WTC11 (cell line): ENCODE results near the gene ABCD3. TPM values are rescaled to one million over a fixed set of nuclear protein-coding genes. Genes with fewer than 3 reads are reported as not detected.

ENCODE experiments used
- ATAC-seq: fragments of 200-7000 bp; cut with Tn5 transposase; 2 replicates; pipeline ENCODE4 v1.10.0; 2021; ENCODE audit warnings: mild to moderate bottlenecking, moderate library complexity
- CTCF ChIA-PET: fragments of 300-600 bp; sonication (Branson Sonifier 250); formaldehyde crosslinking; loops from one replicate; lab custom pipeline; 2021; ENCODE audit warnings: antibody characterized with exemption; lab: Charles Lee
- POLR2A ChIA-PET: fragments of 350-600 bp; sonication (Branson Sonifier 250); formaldehyde crosslinking; loops from one replicate; lab custom pipeline; 2021; ENCODE audit warnings: antibody characterized with exemption; lab: Charles Lee
- DNase-seq: peaks from one replicate; pipeline ENCODE4 v3.0.0; 2021; ENCODE audit warnings: low spot score
- H3K27ac Mint-ChIP-seq: 2 replicates; pipeline ENCODE4 v1.8.0; 2021; ENCODE audit warnings: mixed read lengths
- H3K27me3 Mint-ChIP-seq: 2 replicates; pipeline ENCODE4 v1.8.0; 2021; ENCODE audit warnings: low read depth, mild to moderate bottlenecking, moderate library complexity, mixed read lengths
- H3K36me3 Mint-ChIP-seq: 2 replicates; pipeline ENCODE4 v1.8.0; 2021; ENCODE audit warnings: mixed read lengths
- H3K4me1 Mint-ChIP-seq: 2 replicates; pipeline ENCODE4 v1.8.0; 2022; ENCODE audit warnings: mixed read lengths
- H3K4me3 Mint-ChIP-seq: 2 replicates; pipeline ENCODE4 v1.8.0; 2021; ENCODE audit warnings: mild to moderate bottlenecking, moderate library complexity, mixed read lengths
- H3K9me3 Mint-ChIP-seq: 2 replicates; pipeline ENCODE4 v1.8.0; 2021; ENCODE audit warnings: mixed read lengths
- EMX1 ChIP-seq: fragments of 250-450 bp; sonication (Bioruptor Pico); IDR thresholded peaks from 2 replicates; pipeline ENCODE4 v1.8.0; 2021; ENCODE audit warnings: mild to moderate bottlenecking
- FOXP1 ChIP-seq: sonication (generic); formaldehyde crosslinking; IDR thresholded peaks from 2 replicates; pipeline ENCODE4 v1.8.0; 2022; ENCODE audit warnings: missing genetic modification reagents, mild to moderate bottlenecking, moderate library complexity, borderline replicate concordance
- GABPB1 ChIP-seq: sonication (generic); formaldehyde crosslinking; IDR thresholded peaks from 2 replicates; pipeline ENCODE4 v1.8.1; 2023; ENCODE audit warnings: mild to moderate bottlenecking, missing genetic modification reagents
- NFYB ChIP-seq: sonication (generic); formaldehyde crosslinking; conservative IDR thresholded peaks from 2 replicates; pipeline ENCODE4 v1.8.0; 2022; ENCODE audit warnings: low read depth, missing genetic modification reagents
- NR1H2 ChIP-seq: sonication (generic); formaldehyde crosslinking; IDR thresholded peaks from 2 replicates; pipeline ENCODE4 v1.9.0; 2021; ENCODE audit warnings: mild to moderate bottlenecking, moderate library complexity, missing genetic modification reagents
- NR2C2 ChIP-seq: sonication (generic); formaldehyde crosslinking; IDR thresholded peaks from 2 replicates; pipeline ENCODE4 v1.8.0; 2022; ENCODE audit warnings: mild to moderate bottlenecking, missing genetic modification reagents
- RORB ChIP-seq: fragments of 250-450 bp; sonication (Bioruptor Pico); IDR thresholded peaks from 2 replicates; pipeline ENCODE4 v1.9.0; 2021; ENCODE audit warnings: mild to moderate bottlenecking
- SOX15 ChIP-seq: fragments of 250-450 bp; sonication (Bioruptor Pico); IDR thresholded peaks from 2 replicates; pipeline ENCODE4 v1.9.0; 2021; ENCODE audit warnings: mild to moderate bottlenecking
- TEAD4 ChIP-seq: sonication (generic); formaldehyde crosslinking; IDR thresholded peaks from 2 replicates; pipeline ENCODE4 v1.8.0; 2022; ENCODE audit warnings: mild to moderate bottlenecking, missing genetic modification reagents
- ZNF138 ChIP-seq: sonication (generic); formaldehyde crosslinking; conservative IDR thresholded peaks from 2 replicates; pipeline ENCODE4 v1.8.1; 2022; ENCODE audit warnings: mild to moderate bottlenecking, moderate library complexity, missing genetic modification reagents
- ZNF416 ChIP-seq: fragments of 250-450 bp; sonication (Bioruptor Pico); IDR thresholded peaks from 2 replicates; pipeline ENCODE4 v1.9.0; 2021; ENCODE audit warnings: mild to moderate bottlenecking, inconsistent platforms
- ZNF423 ChIP-seq: fragments of 250-450 bp; sonication (Bioruptor Pico); IDR thresholded peaks from 2 replicates; pipeline ENCODE4 v2.1.2; 2022; ENCODE audit warnings: mild to moderate bottlenecking, moderate library complexity
- ZNF671 ChIP-seq: fragments of 250-450 bp; sonication (Bioruptor Pico); IDR thresholded peaks from 2 replicates; pipeline ENCODE4 v1.8.0; 2021; ENCODE audit warnings: mild to moderate bottlenecking
- total RNA-seq: library from RNA; stranded (reverse); gene quantifications from 3 replicates; pipeline ENCODE4 v1.2.3, GENCODE V29; 2021
- TF ChIP-seq, protein P1 (sequence below): sonication (generic); formaldehyde crosslinking; IDR thresholded peaks from 2 replicates; pipeline ENCODE4 v1.8.0; 2022; ENCODE audit warnings: mild to moderate bottlenecking, missing genetic modification reagents
- TF ChIP-seq, protein P2 (sequence below): sonication (generic); formaldehyde crosslinking; IDR thresholded peaks from 2 replicates; pipeline ENCODE4 v1.8.1; 2022; ENCODE audit warnings: low read depth, missing genetic modification reagents, borderline replicate concordance
- TF ChIP-seq, protein P3 (sequence below): fragments of 250-450 bp; sonication (Bioruptor Pico); IDR thresholded peaks from 2 replicates; pipeline ENCODE4 v1.9.0; 2021; ENCODE audit warnings: mild to moderate bottlenecking, borderline replicate concordance
- TF ChIP-seq, protein P4 (sequence below): sonication (generic); formaldehyde crosslinking; IDR thresholded peaks from 2 replicates; pipeline ENCODE4 v1.8.1; 2023; ENCODE audit warnings: mild to moderate bottlenecking, missing genetic modification reagents
- TF ChIP-seq, protein P5 (sequence below): sonication (generic); formaldehyde crosslinking; IDR thresholded peaks from 2 replicates; pipeline ENCODE4 v1.8.0; 2023; ENCODE audit warnings: missing genetic modification reagents, mild to moderate bottlenecking, borderline replicate concordance

Gene ABCD3
- total RNA-seq, 1 experiment from 2014 or later = 27.2 TPM

DNA sequence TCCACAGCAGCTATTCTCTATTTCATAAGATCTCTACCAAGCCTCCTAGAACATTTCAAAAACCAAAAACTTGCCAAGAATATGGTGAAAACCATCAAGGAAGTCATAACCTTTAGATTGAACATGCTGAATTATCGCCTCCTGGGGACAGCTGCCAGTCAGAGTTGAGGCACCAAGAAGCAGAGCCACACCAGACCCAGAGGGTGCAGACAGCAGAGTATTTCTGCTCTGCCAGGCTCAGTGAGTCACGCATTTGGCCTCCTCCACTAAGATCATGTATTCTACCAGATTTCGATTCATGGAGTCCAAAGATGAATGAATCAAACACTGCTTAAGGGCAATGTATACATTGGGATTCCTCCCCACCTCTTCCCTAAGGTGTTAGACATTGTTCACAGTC lies 121.3 kb downstream of the ABCD3 start:
- TF ChIP-seq ZNF671 (CRISPR knock-in tag) (no peak), FOXP1 (no peak), NR2C2 (CRISPR knock-in tag) (no peak), ZNF416 (CRISPR knock-in tag) (no peak), EMX1 (CRISPR knock-in tag) (no peak), ZNF423 (no peak), TEAD4 (CRISPR knock-in tag) (no peak), ZNF138 (CRISPR knock-in tag) (no peak), GABPB1 (no peak), RORB (CRISPR knock-in tag) (no peak), NFYB (CRISPR knock-in tag) (no peak), NR1H2 (CRISPR knock-in tag) (no peak)
- TF ChIP-seq, protein P1, sequence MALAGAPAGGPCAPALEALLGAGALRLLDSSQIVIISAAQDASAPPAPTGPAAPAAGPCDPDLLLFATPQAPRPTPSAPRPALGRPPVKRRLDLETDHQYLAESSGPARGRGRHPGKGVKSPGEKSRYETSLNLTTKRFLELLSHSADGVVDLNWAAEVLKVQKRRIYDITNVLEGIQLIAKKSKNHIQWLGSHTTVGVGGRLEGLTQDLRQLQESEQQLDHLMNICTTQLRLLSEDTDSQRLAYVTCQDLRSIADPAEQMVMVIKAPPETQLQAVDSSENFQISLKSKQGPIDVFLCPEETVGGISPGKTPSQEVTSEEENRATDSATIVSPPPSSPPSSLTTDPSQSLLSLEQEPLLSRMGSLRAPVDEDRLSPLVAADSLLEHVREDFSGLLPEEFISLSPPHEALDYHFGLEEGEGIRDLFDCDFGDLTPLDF (CRISPR knock-in tag) = no peak
- TF ChIP-seq, protein P2, sequence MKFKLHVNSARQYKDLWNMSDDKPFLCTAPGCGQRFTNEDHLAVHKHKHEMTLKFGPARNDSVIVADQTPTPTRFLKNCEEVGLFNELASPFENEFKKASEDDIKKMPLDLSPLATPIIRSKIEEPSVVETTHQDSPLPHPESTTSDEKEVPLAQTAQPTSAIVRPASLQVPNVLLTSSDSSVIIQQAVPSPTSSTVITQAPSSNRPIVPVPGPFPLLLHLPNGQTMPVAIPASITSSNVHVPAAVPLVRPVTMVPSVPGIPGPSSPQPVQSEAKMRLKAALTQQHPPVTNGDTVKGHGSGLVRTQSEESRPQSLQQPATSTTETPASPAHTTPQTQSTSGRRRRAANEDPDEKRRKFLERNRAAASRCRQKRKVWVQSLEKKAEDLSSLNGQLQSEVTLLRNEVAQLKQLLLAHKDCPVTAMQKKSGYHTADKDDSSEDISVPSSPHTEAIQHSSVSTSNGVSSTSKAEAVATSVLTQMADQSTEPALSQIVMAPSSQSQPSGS (CRISPR knock-in tag) = no peak
- TF ChIP-seq, protein P3, sequence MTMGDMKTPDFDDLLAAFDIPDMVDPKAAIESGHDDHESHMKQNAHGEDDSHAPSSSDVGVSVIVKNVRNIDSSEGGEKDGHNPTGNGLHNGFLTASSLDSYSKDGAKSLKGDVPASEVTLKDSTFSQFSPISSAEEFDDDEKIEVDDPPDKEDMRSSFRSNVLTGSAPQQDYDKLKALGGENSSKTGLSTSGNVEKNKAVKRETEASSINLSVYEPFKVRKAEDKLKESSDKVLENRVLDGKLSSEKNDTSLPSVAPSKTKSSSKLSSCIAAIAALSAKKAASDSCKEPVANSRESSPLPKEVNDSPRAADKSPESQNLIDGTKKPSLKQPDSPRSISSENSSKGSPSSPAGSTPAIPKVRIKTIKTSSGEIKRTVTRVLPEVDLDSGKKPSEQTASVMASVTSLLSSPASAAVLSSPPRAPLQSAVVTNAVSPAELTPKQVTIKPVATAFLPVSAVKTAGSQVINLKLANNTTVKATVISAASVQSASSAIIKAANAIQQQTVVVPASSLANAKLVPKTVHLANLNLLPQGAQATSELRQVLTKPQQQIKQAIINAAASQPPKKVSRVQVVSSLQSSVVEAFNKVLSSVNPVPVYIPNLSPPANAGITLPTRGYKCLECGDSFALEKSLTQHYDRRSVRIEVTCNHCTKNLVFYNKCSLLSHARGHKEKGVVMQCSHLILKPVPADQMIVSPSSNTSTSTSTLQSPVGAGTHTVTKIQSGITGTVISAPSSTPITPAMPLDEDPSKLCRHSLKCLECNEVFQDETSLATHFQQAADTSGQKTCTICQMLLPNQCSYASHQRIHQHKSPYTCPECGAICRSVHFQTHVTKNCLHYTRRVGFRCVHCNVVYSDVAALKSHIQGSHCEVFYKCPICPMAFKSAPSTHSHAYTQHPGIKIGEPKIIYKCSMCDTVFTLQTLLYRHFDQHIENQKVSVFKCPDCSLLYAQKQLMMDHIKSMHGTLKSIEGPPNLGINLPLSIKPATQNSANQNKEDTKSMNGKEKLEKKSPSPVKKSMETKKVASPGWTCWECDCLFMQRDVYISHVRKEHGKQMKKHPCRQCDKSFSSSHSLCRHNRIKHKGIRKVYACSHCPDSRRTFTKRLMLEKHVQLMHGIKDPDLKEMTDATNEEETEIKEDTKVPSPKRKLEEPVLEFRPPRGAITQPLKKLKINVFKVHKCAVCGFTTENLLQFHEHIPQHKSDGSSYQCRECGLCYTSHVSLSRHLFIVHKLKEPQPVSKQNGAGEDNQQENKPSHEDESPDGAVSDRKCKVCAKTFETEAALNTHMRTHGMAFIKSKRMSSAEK (CRISPR knock-in tag) = no peak
- TF ChIP-seq, all 79 proteins: peak for 0
- CTCF ChIA-PET = no interaction called here
- POLR2A ChIA-PET = no interaction called here

GRCh38 chr1:94540440-94541245 lies 122.5 kb downstream of the ABCD3 start:
- H3K27ac Mint-ChIP-seq = no peak overlapping the region
- ChIA-PET POLR2A (interaction anchor here (1.0 to 1.6 kb wide), 4 partner anchors 58 to 279 kb away, joined by 3 read pairs; no protein-coding TSS in a partner anchor), CTCF (interaction anchor here (1.3 to 1.5 kb wide), 2 partner anchors 19 to 59 kb away, joined by 5 read pairs; no protein-coding TSS in a partner anchor)
- peaks cover 51% of the 10 kb centered on the region for H3K4me1 Mint-ChIP-seq
- H3K4me3 Mint-ChIP-seq = peak overlapping the region; percentile 83
- ATAC-seq = peak; percentile 11
- H3K9me3 Mint-ChIP-seq = no peaks in the 10 kb centered on the region
- DNase-seq = no peak
- H3K36me3 Mint-ChIP-seq = peaks cover 14% of the 10 kb centered on the region; the same call in 1 of the 2 replicates
- H3K27me3 Mint-ChIP-seq = peaks cover 34% of the 10 kb centered on the region
- no peak for TF ChIP-seq SOX15 (CRISPR knock-in tag)
- TF ChIP-seq, protein P4, sequence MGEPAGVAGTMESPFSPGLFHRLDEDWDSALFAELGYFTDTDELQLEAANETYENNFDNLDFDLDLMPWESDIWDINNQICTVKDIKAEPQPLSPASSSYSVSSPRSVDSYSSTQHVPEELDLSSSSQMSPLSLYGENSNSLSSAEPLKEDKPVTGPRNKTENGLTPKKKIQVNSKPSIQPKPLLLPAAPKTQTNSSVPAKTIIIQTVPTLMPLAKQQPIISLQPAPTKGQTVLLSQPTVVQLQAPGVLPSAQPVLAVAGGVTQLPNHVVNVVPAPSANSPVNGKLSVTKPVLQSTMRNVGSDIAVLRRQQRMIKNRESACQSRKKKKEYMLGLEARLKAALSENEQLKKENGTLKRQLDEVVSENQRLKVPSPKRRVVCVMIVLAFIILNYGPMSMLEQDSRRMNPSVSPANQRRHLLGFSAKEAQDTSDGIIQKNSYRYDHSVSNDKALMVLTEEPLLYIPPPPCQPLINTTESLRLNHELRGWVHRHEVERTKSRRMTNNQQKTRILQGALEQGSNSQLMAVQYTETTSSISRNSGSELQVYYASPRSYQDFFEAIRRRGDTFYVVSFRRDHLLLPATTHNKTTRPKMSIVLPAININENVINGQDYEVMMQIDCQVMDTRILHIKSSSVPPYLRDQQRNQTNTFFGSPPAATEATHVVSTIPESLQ = no peak
- TF ChIP-seq, protein P2 (CRISPR knock-in tag) = no peak
- TF ChIP-seq, protein P5, sequence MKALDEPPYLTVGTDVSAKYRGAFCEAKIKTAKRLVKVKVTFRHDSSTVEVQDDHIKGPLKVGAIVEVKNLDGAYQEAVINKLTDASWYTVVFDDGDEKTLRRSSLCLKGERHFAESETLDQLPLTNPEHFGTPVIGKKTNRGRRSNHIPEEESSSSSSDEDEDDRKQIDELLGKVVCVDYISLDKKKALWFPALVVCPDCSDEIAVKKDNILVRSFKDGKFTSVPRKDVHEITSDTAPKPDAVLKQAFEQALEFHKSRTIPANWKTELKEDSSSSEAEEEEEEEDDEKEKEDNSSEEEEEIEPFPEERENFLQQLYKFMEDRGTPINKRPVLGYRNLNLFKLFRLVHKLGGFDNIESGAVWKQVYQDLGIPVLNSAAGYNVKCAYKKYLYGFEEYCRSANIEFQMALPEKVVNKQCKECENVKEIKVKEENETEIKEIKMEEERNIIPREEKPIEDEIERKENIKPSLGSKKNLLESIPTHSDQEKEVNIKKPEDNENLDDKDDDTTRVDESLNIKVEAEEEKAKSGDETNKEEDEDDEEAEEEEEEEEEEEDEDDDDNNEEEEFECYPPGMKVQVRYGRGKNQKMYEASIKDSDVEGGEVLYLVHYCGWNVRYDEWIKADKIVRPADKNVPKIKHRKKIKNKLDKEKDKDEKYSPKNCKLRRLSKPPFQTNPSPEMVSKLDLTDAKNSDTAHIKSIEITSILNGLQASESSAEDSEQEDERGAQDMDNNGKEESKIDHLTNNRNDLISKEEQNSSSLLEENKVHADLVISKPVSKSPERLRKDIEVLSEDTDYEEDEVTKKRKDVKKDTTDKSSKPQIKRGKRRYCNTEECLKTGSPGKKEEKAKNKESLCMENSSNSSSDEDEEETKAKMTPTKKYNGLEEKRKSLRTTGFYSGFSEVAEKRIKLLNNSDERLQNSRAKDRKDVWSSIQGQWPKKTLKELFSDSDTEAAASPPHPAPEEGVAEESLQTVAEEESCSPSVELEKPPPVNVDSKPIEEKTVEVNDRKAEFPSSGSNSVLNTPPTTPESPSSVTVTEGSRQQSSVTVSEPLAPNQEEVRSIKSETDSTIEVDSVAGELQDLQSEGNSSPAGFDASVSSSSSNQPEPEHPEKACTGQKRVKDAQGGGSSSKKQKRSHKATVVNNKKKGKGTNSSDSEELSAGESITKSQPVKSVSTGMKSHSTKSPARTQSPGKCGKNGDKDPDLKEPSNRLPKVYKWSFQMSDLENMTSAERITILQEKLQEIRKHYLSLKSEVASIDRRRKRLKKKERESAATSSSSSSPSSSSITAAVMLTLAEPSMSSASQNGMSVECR = no peak

More for the DNA sequence above, 121.3 kb downstream of the ABCD3 start:
- Mint-ChIP-seq H3K27ac (no peak overlapping the region), H3K27me3 (peaks cover 34% of the 10 kb centered on the region), H3K36me3 (peaks cover 21% of the 10 kb centered on the region), H3K4me3 (peak overlapping the region; percentile 83), H3K4me1 (peaks cover 51% of the 10 kb centered on the region), H3K9me3 (no peaks in the 10 kb centered on the region)
- ATAC-seq (no peak), DNase-seq (no peak)
